LNCaP clone FGC (cell line): ENCODE data around the gene KRT79.
"Not testable (repeated sequence)": the region's sequence is repeated elsewhere in the genome, so short reads cannot be mapped to it uniquely, and the experiment has no call there.

Experiments used
- DNase-seq: peaks from one replicate; pipeline ENCODE4 v3.0.0-alpha.2; 2011; ENCODE audit warnings: low read depth
- H3K4me3 ChIP-seq: 2 replicates; pipeline ENCODE4 v1.5.1; 2011; ENCODE audit warnings: mild to moderate bottlenecking, low read depth, low read length, control low read depth
- CTCF ChIP-seq: IDR thresholded peaks from 2 replicates; pipeline ENCODE4 v1.5.1; 2012; ENCODE audit warnings: mild to moderate bottlenecking; ENCODE audit not compliant: control insufficient read depth, insufficient read depth; ENCODE audit errors: extremely low read depth

Gene KRT79

GRCh38 chr12:52796839-52797528, 37.1 kb downstream of the KRT79 start:
- DNase-seq: no peak
- no peak for TF ChIP-seq CTCF

GRCh38 chr12:52796429-52796794, 37.7 kb downstream of the KRT79 start:
- no peak overlapping the region for H3K4me3 ChIP-seq
- no peak for TF ChIP-seq CTCF
- DNase-seq: no peak

More at GRCh38 chr12:52796839-52797528, 37.1 kb downstream of the KRT79 start:
- no peak overlapping the region for H3K4me3 ChIP-seq

GRCh38 chr12:52795694-52796428, 38.2 kb downstream of the KRT79 start, which contains the start of gene KRT3:
TSS of gene KRT3 (minus strand) at chr12:52796117. CDS start at chr12:52796042, 75 bp downstream.
- no peak for TF ChIP-seq CTCF
- DNase-seq: no peak
- H3K4me3 ChIP-seq: no peak within 1 kb of the TSS

- not testable (repeated sequence) for H3K4me3 ChIP-seq, DNase-seq
Measured at GRCh38 chr12:52795332-52795674, 38.8 kb downstream of the KRT79 start.

- DNase-seq: no peak
- TF ChIP-seq CTCF: no peak
- H3K4me3 ChIP-seq: no peak overlapping the region
Measured at GRCh38 chr12:52794479-52795331, 39.4 kb downstream of the KRT79 start.

GRCh38 chr12:52792185-52793029, 41.7 kb downstream of the KRT79 start:
- H3K4me3 ChIP-seq: no peak overlapping the region
- no peak for TF ChIP-seq CTCF
- no peak for DNase-seq
